ENCODE measurements around the gene CD48.

DNA sequence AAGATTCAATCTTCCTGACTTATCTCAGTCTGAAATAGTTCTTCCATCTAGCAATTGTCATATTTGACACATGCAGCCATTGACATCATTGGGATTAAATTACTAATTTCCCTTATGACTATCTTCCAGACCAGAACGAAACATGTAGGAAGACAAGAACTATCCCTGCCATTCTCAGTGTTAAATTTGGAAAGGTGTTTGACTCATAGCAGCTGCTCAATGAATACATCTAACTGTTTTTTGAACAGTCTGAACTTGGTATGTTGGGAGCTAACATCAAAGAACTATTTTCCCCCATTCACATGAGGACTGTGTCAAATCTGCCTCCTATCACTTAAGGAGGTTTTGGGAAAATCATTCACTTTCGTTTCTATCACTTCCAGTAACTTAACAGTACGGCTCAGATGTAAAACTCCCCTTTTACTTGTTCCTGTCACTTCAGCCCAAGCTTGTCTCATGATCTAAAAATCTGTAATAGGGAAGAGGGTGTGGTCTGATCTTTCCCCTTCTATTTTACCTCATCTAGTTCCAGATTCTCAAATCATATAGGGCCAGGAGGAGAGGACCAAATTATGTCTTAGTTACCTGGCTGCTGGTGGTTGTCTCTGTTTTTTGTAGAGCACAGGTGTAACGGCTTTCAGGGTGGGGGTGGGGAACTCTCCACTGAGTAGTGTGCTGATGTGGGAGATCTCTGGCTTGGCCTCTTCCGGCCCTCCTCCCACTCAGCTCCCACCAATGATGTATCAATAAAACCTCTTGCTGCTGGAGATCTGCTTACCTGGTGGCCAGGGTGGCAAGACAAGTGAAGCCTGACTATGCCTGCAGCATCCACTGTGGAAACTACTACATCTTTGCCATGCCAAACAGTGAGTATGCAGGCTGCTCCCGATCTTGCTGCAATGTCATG lies 38.6 kb downstream of the CD48 start:
- TF ChIP-seq EZH2 (IDR thresholded peaks at IDR 0.05; ENCODE audit: borderline replicate concordance), result no peak
- TF ChIP-seq, protein P1, sequence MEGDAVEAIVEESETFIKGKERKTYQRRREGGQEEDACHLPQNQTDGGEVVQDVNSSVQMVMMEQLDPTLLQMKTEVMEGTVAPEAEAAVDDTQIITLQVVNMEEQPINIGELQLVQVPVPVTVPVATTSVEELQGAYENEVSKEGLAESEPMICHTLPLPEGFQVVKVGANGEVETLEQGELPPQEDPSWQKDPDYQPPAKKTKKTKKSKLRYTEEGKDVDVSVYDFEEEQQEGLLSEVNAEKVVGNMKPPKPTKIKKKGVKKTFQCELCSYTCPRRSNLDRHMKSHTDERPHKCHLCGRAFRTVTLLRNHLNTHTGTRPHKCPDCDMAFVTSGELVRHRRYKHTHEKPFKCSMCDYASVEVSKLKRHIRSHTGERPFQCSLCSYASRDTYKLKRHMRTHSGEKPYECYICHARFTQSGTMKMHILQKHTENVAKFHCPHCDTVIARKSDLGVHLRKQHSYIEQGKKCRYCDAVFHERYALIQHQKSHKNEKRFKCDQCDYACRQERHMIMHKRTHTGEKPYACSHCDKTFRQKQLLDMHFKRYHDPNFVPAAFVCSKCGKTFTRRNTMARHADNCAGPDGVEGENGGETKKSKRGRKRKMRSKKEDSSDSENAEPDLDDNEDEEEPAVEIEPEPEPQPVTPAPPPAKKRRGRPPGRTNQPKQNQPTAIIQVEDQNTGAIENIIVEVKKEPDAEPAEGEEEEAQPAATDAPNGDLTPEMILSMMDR (IDR thresholded peaks at IDR 0.05; ENCODE audit: poor library complexity), result no peak
